ENCODE measurements around the gene ELK3. TPM values are rescaled to one million over a fixed set of nuclear protein-coding genes. Genes with fewer than 3 reads are reported as not detected.

ELK3 gene
- total and polyA plus RNA-seq, 5 donors: 11.5 to 34.0 (median 18.9) TPM

- intact Hi-C loops (cut with DNase I): no loop called here
- Histone ChIP-seq H3K4me1 (ENCODE audit: control insufficient read depth, insufficient read depth, low read length) (peaks cover 11% of the 10 kb centered on the region), H3K9me3 (ENCODE audit: control insufficient read depth, low read length) (no peaks in the 10 kb centered on the region), H3K27me3 (ENCODE audit: control insufficient read depth, insufficient read depth) (no peaks in the 10 kb centered on the region), H3K4me3 (ENCODE audit: low read length) (no peak overlapping the region), H3K27ac (ENCODE audit: low read length) (no peak overlapping the region)
- no peak for DNase-seq
- 78% methylated on average over 2 of the region's 2 CpGs for WGBS
- ATAC-seq: no peak
Measured at GRCh38 chr12:96257550-96258103, 63.5 kb downstream of the ELK3 start.

GRCh38 chr12:96258104-96258961 is 64.2 kb downstream of the ELK3 start:
- no peak overlapping the region for H3K4me3 ChIP-seq (ENCODE audit: low read length)
- ATAC-seq (peak; percentile 60 to 64), DNase-seq (peak; percentile 78 to 85 (median 81))
- H3K27ac ChIP-seq (ENCODE audit: low read length): no peak overlapping the region
- H3K9me3 ChIP-seq (ENCODE audit: control insufficient read depth, low read length): no peaks in the 10 kb centered on the region
- H3K27me3 ChIP-seq (ENCODE audit: control insufficient read depth, insufficient read depth): no peaks in the 10 kb centered on the region
- 40% methylated on average over 8 of the region's 8 CpGs for WGBS
- peaks cover 11% of the 10 kb centered on the region for H3K4me1 ChIP-seq (ENCODE audit: control insufficient read depth, insufficient read depth, low read length)
- intact Hi-C loops (cut with DNase I): no loop called here

GRCh38 chr12:96260231-96260630 is 66.1 kb downstream of the ELK3 start:
- H3K4me3 ChIP-seq (ENCODE audit: low read length): no peak overlapping the region
- H3K9me3 ChIP-seq (ENCODE audit: control insufficient read depth, low read length): no peaks in the 10 kb centered on the region
- DNase-seq (no peak), ATAC-seq (no peak)
- intact Hi-C loops (cut with DNase I): no loop called here
- H3K4me1 ChIP-seq (ENCODE audit: control insufficient read depth, insufficient read depth, low read length): peaks cover 6% of the 10 kb centered on the region
- H3K27ac ChIP-seq (ENCODE audit: low read length): no peak overlapping the region
- WGBS: 90% methylated on average over 2 of the region's 2 CpGs
- H3K27me3 ChIP-seq (ENCODE audit: control insufficient read depth, insufficient read depth): no peaks in the 10 kb centered on the region

- Histone ChIP-seq H3K4me3 (ENCODE audit: low read length) (no peak overlapping the region), H3K9me3 (ENCODE audit: control insufficient read depth, low read length) (no peaks in the 10 kb centered on the region), H3K4me1 (ENCODE audit: control insufficient read depth, insufficient read depth, low read length) (peaks cover 6% of the 10 kb centered on the region), H3K27me3 (ENCODE audit: control insufficient read depth, insufficient read depth) (no peaks in the 10 kb centered on the region), H3K27ac (ENCODE audit: low read length) (no peak overlapping the region)
- no peak for DNase-seq
- 79% methylated on average over 3 of the region's 3 CpGs for WGBS
- intact Hi-C loops (cut with DNase I): no loop called here
- ATAC-seq: no peak
Measured at GRCh38 chr12:96260644-96261043, 66.5 kb downstream of the ELK3 start.

- intact Hi-C loops (cut with DNase I): no loop called here
- whole genome bisulfite sequencing: 81% methylated on average over 5 of the region's 5 CpGs
- Histone ChIP-seq H3K4me3 (ENCODE audit: low read length) (no peak overlapping the region), H3K9me3 (ENCODE audit: control insufficient read depth, low read length) (no peaks in the 10 kb centered on the region), H3K4me1 (ENCODE audit: control insufficient read depth, insufficient read depth, low read length) (peaks cover 6% of the 10 kb centered on the region), H3K27ac (ENCODE audit: low read length) (no peak overlapping the region), H3K27me3 (ENCODE audit: control insufficient read depth, insufficient read depth) (no peaks in the 10 kb centered on the region)
- ATAC-seq (no peak), DNase-seq (no peak)
Measured at GRCh38 chr12:96261557-96261956, 67.4 kb downstream of the ELK3 start.

GRCh38 chr12:96263449-96263902 is 69.3 kb downstream of the ELK3 start:
- ATAC-seq: peak; percentile 14 to 63
- intact Hi-C loops (cut with DNase I): no loop called here
- DNase-seq: peak in 2 of 3 donors; percentile 38 to 64
- no peak overlapping the region for H3K4me3 ChIP-seq (ENCODE audit: low read length)
- peaks cover 3% of the 10 kb centered on the region for H3K4me1 ChIP-seq (ENCODE audit: control insufficient read depth, insufficient read depth, low read length)
- no peaks in the 10 kb centered on the region for H3K9me3 ChIP-seq (ENCODE audit: control insufficient read depth, low read length)
- H3K27me3 ChIP-seq (ENCODE audit: control insufficient read depth, insufficient read depth): no peaks in the 10 kb centered on the region
- WGBS: 64% methylated on average over 11 of the region's 11 CpGs
- no peak overlapping the region for H3K27ac ChIP-seq (ENCODE audit: low read length)

GRCh38 chr12:96265400-96265799 is 71.2 kb downstream of the ELK3 start:
- 97% methylated on average over 2 of the region's 2 CpGs for WGBS
- no peak for DNase-seq
- Histone ChIP-seq H3K4me1 (ENCODE audit: control insufficient read depth, insufficient read depth, low read length) (no peaks in the 10 kb centered on the region), H3K27ac (ENCODE audit: low read length) (no peak overlapping the region), H3K9me3 (ENCODE audit: control insufficient read depth, low read length) (no peaks in the 10 kb centered on the region), H3K4me3 (ENCODE audit: low read length) (no peak overlapping the region), H3K27me3 (ENCODE audit: control insufficient read depth, insufficient read depth) (no peaks in the 10 kb centered on the region)
- no peak for ATAC-seq
- intact Hi-C loops (cut with DNase I): no loop called here

- Histone ChIP-seq H3K9me3 (ENCODE audit: control insufficient read depth, low read length) (no peaks in the 10 kb centered on the region), H3K27me3 (ENCODE audit: control insufficient read depth, insufficient read depth) (no peaks in the 10 kb centered on the region), H3K4me3 (ENCODE audit: low read length) (no peak overlapping the region), H3K4me1 (ENCODE audit: control insufficient read depth, insufficient read depth, low read length) (no peaks in the 10 kb centered on the region), H3K27ac (ENCODE audit: low read length) (no peak overlapping the region)
- ATAC-seq (no peak), DNase-seq (no peak)
- 94% methylated on average over 1 of the region's 1 CpG for WGBS
- intact Hi-C loops (cut with DNase I): no loop called here
Measured at GRCh38 chr12:96265836-96266235, 71.7 kb downstream of the ELK3 start.

GRCh38 chr12:96266238-96266637 is 72.1 kb downstream of the ELK3 start:
- Histone ChIP-seq H3K9me3 (ENCODE audit: control insufficient read depth, low read length) (no peaks in the 10 kb centered on the region), H3K4me1 (ENCODE audit: control insufficient read depth, insufficient read depth, low read length) (no peaks in the 10 kb centered on the region), H3K27ac (ENCODE audit: low read length) (no peak overlapping the region), H3K27me3 (ENCODE audit: control insufficient read depth, insufficient read depth) (no peaks in the 10 kb centered on the region), H3K4me3 (ENCODE audit: low read length) (no peak overlapping the region)
- no peak for DNase-seq
- 80% methylated on average over 2 of the region's 2 CpGs for WGBS
- intact Hi-C loops (cut with DNase I): no loop called here
- ATAC-seq: no peak

- Histone ChIP-seq H3K9me3 (ENCODE audit: control insufficient read depth, low read length) (no peaks in the 10 kb centered on the region), H3K4me3 (ENCODE audit: low read length) (no peak overlapping the region), H3K4me1 (ENCODE audit: control insufficient read depth, insufficient read depth, low read length) (no peaks in the 10 kb centered on the region), H3K27ac (ENCODE audit: low read length) (no peak overlapping the region), H3K27me3 (ENCODE audit: control insufficient read depth, insufficient read depth) (no peaks in the 10 kb centered on the region)
- no peak for DNase-seq
- WGBS: 83% methylated on average over 8 of the region's 8 CpGs
- intact Hi-C loops (cut with DNase I): no loop called here
- no peak for ATAC-seq
Measured at GRCh38 chr12:96271469-96272199, 77.5 kb downstream of the ELK3 start.

GRCh38 chr12:96274331-96274730 is 80.2 kb downstream of the ELK3 start:
- no peak overlapping the region for H3K4me3 ChIP-seq (ENCODE audit: low read length)
- intact Hi-C loops (cut with DNase I): no loop called here
- H3K9me3 ChIP-seq (ENCODE audit: control insufficient read depth, low read length): no peaks in the 10 kb centered on the region
- H3K27ac ChIP-seq (ENCODE audit: low read length): no peak overlapping the region
- no peak for ATAC-seq
- no peak for DNase-seq
- no peaks in the 10 kb centered on the region for H3K27me3 ChIP-seq (ENCODE audit: control insufficient read depth, insufficient read depth)
- no peaks in the 10 kb centered on the region for H3K4me1 ChIP-seq (ENCODE audit: control insufficient read depth, insufficient read depth, low read length)

All from right cardiac atrium (tissue), 5 donors.